ENCODE results near the gene BHMT2. TPM values are rescaled to one million over a fixed set of nuclear protein-coding genes. Genes with fewer than 3 reads are reported as not detected.

Gene BHMT2
- total and polyA plus RNA-seq, 2 donors (not counting 3 experiments of a cell fraction or from before 2014, with no cell fraction given) = 0.71 to 0.92 TPM

DNA sequence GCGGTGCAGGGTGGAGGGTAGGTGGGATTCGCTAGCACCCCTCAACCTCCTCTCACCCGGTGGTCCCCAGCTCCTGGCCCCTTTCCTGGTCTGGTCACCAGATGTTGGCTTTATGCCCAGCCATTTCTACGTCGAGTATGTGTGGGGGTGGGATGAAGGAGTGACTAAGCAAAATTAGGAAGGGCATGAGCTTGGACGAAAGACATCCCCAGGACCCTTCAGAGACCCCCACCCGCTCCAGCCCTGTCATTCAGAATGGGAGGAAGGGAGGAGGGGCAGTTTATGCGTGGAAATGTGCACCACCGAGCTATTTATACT lies 742 bp downstream of the BHMT2 start:
- DNase-seq (ENCODE audit: low read depth, low spot score) (peak; percentile 11), FAIRE-seq (no peak)
- no peak overlapping the region for H3K27ac ChIP-seq (ENCODE audit: insufficient read depth, low read depth, low read length)
- ChIA-PET POLR2A (no interaction called here), CTCF (interaction anchor here (1.8 kb wide), 1 partner anchor 45 kb away, joined by 11 read pairs; no protein-coding TSS in a partner anchor)
- no peaks in the 10 kb centered on the region for H3K9me1 ChIP-seq (replicated peaks; ENCODE audit: control insufficient read depth, extremely low read depth, insufficient read depth, low read length)
- H3K9me3 ChIP-seq (replicated peaks; ENCODE audit: control insufficient read depth, insufficient read depth, low read length) = no peaks in the 10 kb centered on the region
- peaks cover 0 to 1% of the 10 kb centered on the region in 2 experiments for H3K27me3 ChIP-seq (ENCODE audit: control insufficient read depth in 2 of 2, insufficient read depth in 2 of 2, low read length in 2 of 2)
- H3K36me3 ChIP-seq (ENCODE audit: control insufficient read depth in 2 of 2, extremely low read depth in 1 of 2, insufficient read depth in 2 of 2, low read length in 2 of 2) = no peaks in the 10 kb centered on the region
- H4K20me1 ChIP-seq (replicated peaks; ENCODE audit: control insufficient read depth, extremely low read depth, insufficient read depth, low read length) = no peaks in the 10 kb centered on the region
- dilution Hi-C loops (cut with MboI; ENCODE audit: extremely low pct_ligation_motif_present, low sequenced_read_pairs) (no loop called here), intact Hi-C loops (cut with micrococcal nuclease) (no loop called here)
- no peak overlapping the region for H2AFZ ChIP-seq (ENCODE audit: low read depth, low read length)
- no peak overlapping the region for H3K4me2 ChIP-seq (ENCODE audit: insufficient read depth, low read length)
- no peak overlapping the region for H3K4me3 ChIP-seq (replicated peaks in 1 of 3; ENCODE audit: insufficient read depth in 1 of 3, low read depth in 1 of 3, low read length in 3 of 3)
- H3K9ac ChIP-seq (replicated peaks; ENCODE audit: extremely low read depth, insufficient read depth, low read length) = no peak overlapping the region
- no peaks in the 10 kb centered on the region for H3K4me1 ChIP-seq (ENCODE audit: control insufficient read depth, extremely low read depth, insufficient read depth, low read length)
- BruUV-seq (replicated peaks) = no TSS peak
- no peaks in the 10 kb centered on the region for H3K79me2 ChIP-seq (ENCODE audit: control insufficient read depth, insufficient read depth, low read length)
- TF ChIP-seq FOS (IDR thresholded peaks at IDR 0.05; ENCODE audit: borderline replicate concordance, insufficient read depth, low read length) = no peak
- TF ChIP-seq GATA2 (IDR thresholded peaks at IDR 0.05; ENCODE audit: insufficient read depth, insufficient read length, low read depth, low read length) = no peak
- TF ChIP-seq POLR2A (IDR thresholded peaks at IDR 0.05; ENCODE audit: low read depth, low read length) = no peak
- TF ChIP-seq JUN (IDR thresholded peaks at IDR 0.05; ENCODE audit: borderline replicate concordance, insufficient read depth, insufficient read length, low read depth) = no peak
- no peak for TF ChIP-seq EZH2 (IDR thresholded peaks at IDR 0.05; ENCODE audit: borderline replicate concordance, low read depth, low read length, severe bottlenecking)
- TF ChIP-seq MYC (IDR thresholded peaks at IDR 0.05; ENCODE audit: low read depth, low read length) = no peak
- TF ChIP-seq POLR2AphosphoS5 (IDR thresholded peaks at IDR 0.05; ENCODE audit: insufficient read depth, low read depth, low read length) = no peak
- TF ChIP-seq, protein P1, sequence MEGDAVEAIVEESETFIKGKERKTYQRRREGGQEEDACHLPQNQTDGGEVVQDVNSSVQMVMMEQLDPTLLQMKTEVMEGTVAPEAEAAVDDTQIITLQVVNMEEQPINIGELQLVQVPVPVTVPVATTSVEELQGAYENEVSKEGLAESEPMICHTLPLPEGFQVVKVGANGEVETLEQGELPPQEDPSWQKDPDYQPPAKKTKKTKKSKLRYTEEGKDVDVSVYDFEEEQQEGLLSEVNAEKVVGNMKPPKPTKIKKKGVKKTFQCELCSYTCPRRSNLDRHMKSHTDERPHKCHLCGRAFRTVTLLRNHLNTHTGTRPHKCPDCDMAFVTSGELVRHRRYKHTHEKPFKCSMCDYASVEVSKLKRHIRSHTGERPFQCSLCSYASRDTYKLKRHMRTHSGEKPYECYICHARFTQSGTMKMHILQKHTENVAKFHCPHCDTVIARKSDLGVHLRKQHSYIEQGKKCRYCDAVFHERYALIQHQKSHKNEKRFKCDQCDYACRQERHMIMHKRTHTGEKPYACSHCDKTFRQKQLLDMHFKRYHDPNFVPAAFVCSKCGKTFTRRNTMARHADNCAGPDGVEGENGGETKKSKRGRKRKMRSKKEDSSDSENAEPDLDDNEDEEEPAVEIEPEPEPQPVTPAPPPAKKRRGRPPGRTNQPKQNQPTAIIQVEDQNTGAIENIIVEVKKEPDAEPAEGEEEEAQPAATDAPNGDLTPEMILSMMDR (IDR thresholded peaks at IDR 0.05; ENCODE audit: extremely low read depth in 1 of 2, insufficient read depth in 1 of 2, low read depth in 1 of 2, low read length in 2 of 2) = no peak
- TF ChIP-seq, protein P2, sequence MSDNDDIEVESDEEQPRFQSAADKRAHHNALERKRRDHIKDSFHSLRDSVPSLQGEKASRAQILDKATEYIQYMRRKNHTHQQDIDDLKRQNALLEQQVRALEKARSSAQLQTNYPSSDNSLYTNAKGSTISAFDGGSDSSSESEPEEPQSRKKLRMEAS (IDR thresholded peaks at IDR 0.05; ENCODE audit: insufficient read depth, insufficient read length) = no peak
